GM06990 (cell line): Measurements from ENCODE around the gene ANKRD44.

ENCODE experiments used
- DNase-seq: peaks from one replicate; pipeline ENCODE4 v3.0.0-alpha.2; 2011; ENCODE audit not compliant: insufficient read length; ENCODE audit errors: extremely low read depth
- H3K27me3 ChIP-seq: replicated peaks from 2 replicates; pipeline ENCODE4 v1.6.0; 2011; ENCODE audit warnings: low read length; ENCODE audit not compliant: control insufficient read depth, insufficient read depth
- H3K36me3 ChIP-seq: 2 replicates; pipeline ENCODE4 v1.5.1; 2011; ENCODE audit warnings: low read length; ENCODE audit not compliant: control insufficient read depth, insufficient read depth
- H3K4me3 ChIP-seq: replicated peaks from 2 replicates; pipeline ENCODE4 v1.5.1; 2011; ENCODE audit warnings: low read depth, mild to moderate bottlenecking, control low read depth, low read length
- TF ChIP-seq, protein P1 (sequence below): IDR thresholded peaks from 2 replicates; pipeline ENCODE4 v1.5.1; 2011; ENCODE audit warnings: low read length, control low read depth, mild to moderate bottlenecking, inconsistent platforms; ENCODE audit not compliant: insufficient read depth, poor library complexity, severe bottlenecking

The ANKRD44 gene

DNA sequence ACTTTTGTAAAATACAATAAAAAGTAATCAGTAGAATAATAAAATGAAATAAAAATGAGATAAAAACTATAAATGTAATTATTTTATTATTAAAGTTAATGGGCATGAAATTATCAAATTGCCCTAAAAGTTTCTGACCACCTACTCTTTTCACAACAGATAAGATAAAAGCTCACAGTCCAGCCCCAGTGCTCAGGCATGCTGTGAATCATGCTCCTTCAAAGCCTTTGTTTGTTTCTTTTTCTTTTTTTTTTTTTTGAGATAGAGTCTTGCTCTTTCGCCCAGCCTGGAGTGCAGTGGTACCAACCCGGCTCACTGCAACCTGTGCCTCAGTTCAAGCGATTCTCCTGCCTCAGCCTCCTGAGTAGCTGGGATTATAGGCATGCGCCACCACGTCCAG lies 181.7 kb downstream of the ANKRD44 start:
- no peaks in the 10 kb centered on the region for H3K27me3 ChIP-seq
- peaks cover 7% of the 10 kb centered on the region for H3K36me3 ChIP-seq
- no peak for DNase-seq
- TF ChIP-seq, protein P1, sequence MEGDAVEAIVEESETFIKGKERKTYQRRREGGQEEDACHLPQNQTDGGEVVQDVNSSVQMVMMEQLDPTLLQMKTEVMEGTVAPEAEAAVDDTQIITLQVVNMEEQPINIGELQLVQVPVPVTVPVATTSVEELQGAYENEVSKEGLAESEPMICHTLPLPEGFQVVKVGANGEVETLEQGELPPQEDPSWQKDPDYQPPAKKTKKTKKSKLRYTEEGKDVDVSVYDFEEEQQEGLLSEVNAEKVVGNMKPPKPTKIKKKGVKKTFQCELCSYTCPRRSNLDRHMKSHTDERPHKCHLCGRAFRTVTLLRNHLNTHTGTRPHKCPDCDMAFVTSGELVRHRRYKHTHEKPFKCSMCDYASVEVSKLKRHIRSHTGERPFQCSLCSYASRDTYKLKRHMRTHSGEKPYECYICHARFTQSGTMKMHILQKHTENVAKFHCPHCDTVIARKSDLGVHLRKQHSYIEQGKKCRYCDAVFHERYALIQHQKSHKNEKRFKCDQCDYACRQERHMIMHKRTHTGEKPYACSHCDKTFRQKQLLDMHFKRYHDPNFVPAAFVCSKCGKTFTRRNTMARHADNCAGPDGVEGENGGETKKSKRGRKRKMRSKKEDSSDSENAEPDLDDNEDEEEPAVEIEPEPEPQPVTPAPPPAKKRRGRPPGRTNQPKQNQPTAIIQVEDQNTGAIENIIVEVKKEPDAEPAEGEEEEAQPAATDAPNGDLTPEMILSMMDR: no peak
- H3K4me3 ChIP-seq: no peak overlapping the region

DNA sequence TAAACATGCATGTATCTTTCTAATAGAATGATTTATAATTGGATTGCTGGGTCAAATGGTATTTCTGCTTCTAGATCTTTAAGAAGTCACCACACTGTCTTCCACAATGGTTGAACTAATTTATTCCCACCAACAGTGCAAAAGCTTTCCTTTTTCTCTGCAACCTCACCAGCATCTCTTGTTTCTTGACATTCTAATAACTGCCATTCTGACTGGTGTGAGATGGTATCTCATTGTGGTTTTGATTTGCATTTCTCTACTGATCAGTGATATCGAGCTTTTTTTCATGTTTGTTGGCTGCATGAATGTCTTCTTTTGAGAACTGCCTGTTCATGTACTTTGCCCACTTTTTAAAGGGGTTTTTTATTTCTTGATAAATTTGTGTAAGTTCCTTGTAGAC lies 182.5 kb downstream of the ANKRD44 start:
- TF ChIP-seq, protein P1: no peak
- DNase-seq: no peak
- Histone ChIP-seq H3K36me3 (peaks cover 7% of the 10 kb centered on the region), H3K27me3 (no peaks in the 10 kb centered on the region), H3K4me3 (no peak overlapping the region)

DNA sequence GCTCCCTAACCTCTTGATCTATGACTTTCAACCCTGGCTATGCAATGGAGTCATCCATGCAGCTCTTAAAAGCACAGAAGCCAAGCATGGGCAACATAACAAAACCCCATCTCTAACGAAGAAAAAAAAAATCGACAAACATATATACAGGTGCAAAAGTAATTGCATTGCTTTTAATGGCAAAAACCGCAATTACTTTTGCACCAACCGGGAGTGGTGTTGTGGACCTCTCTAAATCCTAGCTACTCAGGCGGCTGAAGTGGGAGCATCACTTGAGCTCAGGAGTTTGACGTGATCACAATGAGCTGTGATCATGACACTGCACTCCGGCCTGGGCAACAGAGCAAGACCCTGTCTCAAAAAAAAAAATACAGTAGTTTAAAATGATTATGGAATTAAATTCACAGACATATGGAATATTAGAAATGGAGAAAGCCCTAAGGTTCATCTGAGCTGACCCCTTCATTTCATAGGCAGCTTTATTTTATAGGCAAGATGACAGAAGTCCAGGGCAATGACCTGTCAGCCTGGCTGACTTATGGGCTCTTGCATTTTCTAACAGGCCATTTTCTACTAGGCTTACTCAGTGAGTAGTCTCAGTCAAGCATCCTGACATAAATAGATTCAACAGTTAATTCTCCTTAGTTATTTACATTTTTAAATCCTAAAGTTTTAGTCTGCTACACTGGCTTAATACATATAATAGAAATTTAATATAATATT lies 183.8 kb downstream of the ANKRD44 start:
- no peak overlapping the region for H3K4me3 ChIP-seq
- TF ChIP-seq, protein P1: no peak
- no peaks in the 10 kb centered on the region for H3K27me3 ChIP-seq
- no peak for DNase-seq
- peaks cover 11% of the 10 kb centered on the region for H3K36me3 ChIP-seq

DNA sequence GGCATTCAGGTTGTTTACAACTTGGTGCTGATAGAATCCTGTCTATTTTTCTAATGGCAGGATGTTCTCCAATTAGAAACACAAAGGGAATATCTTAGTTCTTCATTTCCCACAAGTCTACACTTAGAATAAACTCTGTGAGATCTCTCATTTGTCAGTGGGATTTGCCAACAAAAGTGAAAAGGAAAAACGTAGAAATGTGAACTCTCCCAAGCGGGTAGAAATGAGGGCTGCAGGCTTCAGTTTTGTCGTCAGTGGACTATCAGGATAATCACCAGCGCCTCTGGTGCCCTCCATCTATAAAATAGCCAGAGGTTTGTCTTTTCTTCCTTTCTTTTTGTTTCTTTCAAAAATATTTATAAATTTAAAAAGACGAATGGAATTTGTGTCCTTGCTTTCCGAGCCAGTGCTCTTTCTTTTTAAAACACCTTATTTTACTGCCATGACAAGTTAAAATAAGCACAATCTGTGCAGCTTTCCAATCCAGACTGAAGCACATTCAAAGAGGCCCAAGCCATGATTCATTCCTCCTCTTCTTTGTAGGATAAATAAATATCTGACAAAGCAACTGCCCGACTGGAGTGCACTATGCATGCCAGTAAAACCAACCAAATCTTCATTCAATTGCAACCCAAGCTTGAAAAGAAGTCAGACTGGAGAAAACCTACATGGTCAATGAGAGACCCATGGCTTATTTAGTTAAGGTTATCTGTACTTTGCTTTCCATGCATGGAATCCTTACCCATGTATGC lies 185.8 kb downstream of the ANKRD44 start:
- peaks cover 15% of the 10 kb centered on the region for H3K36me3 ChIP-seq
- H3K4me3 ChIP-seq: no peak overlapping the region
- no peaks in the 10 kb centered on the region for H3K27me3 ChIP-seq
- TF ChIP-seq, protein P1: no peak
- no peak for DNase-seq

DNA sequence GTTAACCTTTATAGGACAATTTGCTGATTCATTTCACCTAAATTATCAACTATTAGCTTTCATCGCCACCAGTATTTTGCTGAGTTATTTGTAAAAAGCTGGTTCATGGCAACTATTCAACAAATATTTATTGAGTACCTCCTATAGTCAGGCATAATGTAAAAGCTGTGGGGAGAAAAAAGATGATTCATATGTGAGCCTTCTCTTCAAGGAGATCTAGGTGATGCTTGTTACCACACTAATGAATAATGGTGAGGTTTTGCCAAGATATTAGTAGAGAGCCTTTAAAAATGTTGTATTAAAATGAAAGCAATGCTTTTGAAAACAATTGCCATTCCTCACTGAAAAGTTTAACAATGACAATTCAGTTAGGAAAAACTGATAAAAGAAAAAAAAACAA lies 187.8 kb downstream of the ANKRD44 start:
- no peak for DNase-seq
- Histone ChIP-seq H3K27me3 (no peaks in the 10 kb centered on the region), H3K36me3 (peaks cover 18% of the 10 kb centered on the region), H3K4me3 (no peak overlapping the region)
- TF ChIP-seq, protein P1: no peak
